GM12878 (cell line): Measurements from ENCODE around the gene ODR4. TPM values are rescaled to one million over a fixed set of nuclear protein-coding genes. Genes with fewer than 3 reads are reported as not detected.
A peak's percentile ranks its signal among the peaks of the same experiment; 100 is the strongest.

ENCODE experiments used
- ATAC-seq: fragments of 200-7000 bp; cut with Tn5 transposase; 3 replicates; pipeline ENCODE4 v1.9.1; 2020; ENCODE audit warnings: mild to moderate bottlenecking, moderate library complexity
- BruUV-seq: library from RNA; stranded (reverse); fragments of 400-500 nt; replicated peaks from 2 replicates; lab custom pipeline; 2021; lab: Mats Ljungman, UMichigan
- CTCF ChIA-PET: fragments of 300-600 bp; sonication (Branson Sonifier 250); formaldehyde crosslinking; extraction: SDS; loops from one replicate; lab custom pipeline; 2021; ENCODE audit warnings: inconsistent platforms; lab: Yijun Ruan, JAX
- POLR2A ChIA-PET: fragments of 350-600 bp; formaldehyde crosslinking; extraction: SDS; loops from one replicate; lab custom pipeline; 2021; ENCODE audit warnings: inconsistent platforms; lab: Charles Lee
- RAD21 ChIA-PET: fragments of 300-600 bp; sonication (Branson Sonifier 250); formaldehyde crosslinking; loops from one replicate; lab custom pipeline; 2023; ENCODE audit warnings: antibody characterized with exemption; ENCODE audit not compliant: unreplicated experiment; lab: Charles Lee
- SMC1A ChIA-PET: fragments of 300-600 bp; sonication (Branson Sonifier 250); formaldehyde crosslinking; loops from one replicate; lab custom pipeline; 2023; ENCODE audit not compliant: unreplicated experiment, uncharacterized antibody; lab: Charles Lee
- DNase-seq: peaks from one replicate; pipeline ENCODE4 v3.0.0-alpha.2; 2011; ENCODE audit warnings: low read depth, low spot score
- FAIRE-seq: peaks from 3 replicates; lab custom pipeline; 2011; peaks lifted over from hg19 to GRCh38; lab: Jason Lieb, UNC
- H2AFZ ChIP-seq: 2 replicates; pipeline ENCODE4 v1.6.0; 2011; ENCODE audit warnings: low read depth, low read length, control low read depth; ENCODE audit not compliant: control insufficient read depth
- H3K27ac ChIP-seq: 2 replicates; pipeline ENCODE4 v1.5.1; 2011; ENCODE audit warnings: control low read depth; ENCODE audit not compliant: control insufficient read depth, insufficient read depth
- H3K27me3 ChIP-seq, 2 experiments: replicated peaks in 1 of 2; 2 replicates each; pipeline versions ENCODE4 v1.6.0 to v1.6.1; 2011; ENCODE audit warnings: low read length in 1 of 2; ENCODE audit not compliant: control insufficient read depth in 2 of 2, insufficient read depth in 2 of 2
- H3K36me3 ChIP-seq, 2 experiments: 2 replicates each; pipeline ENCODE4 v1.5.1; 2011; ENCODE audit warnings: low read length in 1 of 2; ENCODE audit not compliant: control insufficient read depth in 2 of 2, insufficient read depth in 2 of 2
- H3K4me1 ChIP-seq: 2 replicates; pipeline ENCODE4 v1.6.1; 2011; ENCODE audit warnings: mild to moderate bottlenecking, low read length, moderate library complexity, mixed read lengths; ENCODE audit not compliant: control insufficient read depth, insufficient read depth
- H3K4me2 ChIP-seq: 2 replicates; pipeline ENCODE4 v1.6.0; 2011; ENCODE audit warnings: control low read depth; ENCODE audit not compliant: control insufficient read depth, insufficient read depth
- H3K4me3 ChIP-seq: fragments of 200-600 bp; sonication (generic); 2 replicates; pipeline ENCODE4 v1.5.1; 2016
- H3K79me2 ChIP-seq: 2 replicates; pipeline ENCODE4 v1.6.0; 2011; ENCODE audit warnings: low read length; ENCODE audit not compliant: control insufficient read depth, insufficient read depth
- H3K9ac ChIP-seq: 2 replicates; pipeline ENCODE4 v1.8.0; 2011; ENCODE audit warnings: low read length, control low read depth, mixed read lengths; ENCODE audit not compliant: control insufficient read depth, insufficient read depth
- H3K9me3 ChIP-seq: replicated peaks from 3 replicates; pipeline ENCODE4 v1.5.1; 2011; ENCODE audit warnings: mild to moderate bottlenecking, low read length; ENCODE audit not compliant: control insufficient read depth, insufficient read depth
- H4K20me1 ChIP-seq: 2 replicates; pipeline ENCODE4 v1.6.0; 2011; ENCODE audit not compliant: control insufficient read depth, insufficient read depth
- BACH1 ChIP-seq: fragments of 450-650 bp; IDR thresholded peaks from 2 replicates; pipeline ENCODE4 v1.6.1; 2017; ENCODE audit warnings: mild to moderate bottlenecking, borderline replicate concordance
- EZH2 ChIP-seq: IDR thresholded peaks from 2 replicates; pipeline ENCODE4 v1.6.1; 2012; ENCODE audit warnings: low read depth, mild to moderate bottlenecking, control low read depth, inconsistent platforms, low read length, borderline replicate concordance; ENCODE audit not compliant: control insufficient read depth
- LARP7 ChIP-seq: fragments of 450-650 bp; IDR thresholded peaks from 2 replicates; pipeline ENCODE4 v1.6.1; 2017; ENCODE audit warnings: mild to moderate bottlenecking
- PAX8 ChIP-seq: fragments of 450-650 bp; IDR thresholded peaks from 2 replicates; pipeline ENCODE4 v1.6.1; 2017; ENCODE audit warnings: mild to moderate bottlenecking, moderate library complexity
- SMC3 ChIP-seq: IDR thresholded peaks from 2 replicates; pipeline ENCODE4 v1.6.1; 2011; ENCODE audit warnings: low read length, improper control_type of control experiment, borderline replicate concordance
- TARDBP ChIP-seq: IDR thresholded peaks from 2 replicates; pipeline ENCODE4 v1.6.1; 2016; ENCODE audit warnings: borderline replicate concordance
- TCF3 ChIP-seq: IDR thresholded peaks from 2 replicates; pipeline ENCODE4 v1.6.1; 2012; ENCODE audit warnings: low read depth, mild to moderate bottlenecking, low read length, borderline replicate concordance; ENCODE audit not compliant: insufficient read depth
- WGBS: methylation state at CpG from one replicate; pipeline ENCODE4 v1.1.6; 2016; ENCODE audit warnings: low lambda C conversion rate; ENCODE audit not compliant: insufficient replicate concordance, insufficient coverage; ENCODE audit errors: missing lambda C conversion rate; 5-methylcytosine and 5-hydroxymethylcytosine counted together
- in situ Hi-C: fragments of 300-500 bp; cut with MboI; formaldehyde crosslinking; loops from 9 replicates; pipeline ENCODE4 v1.14.3; 2018; ENCODE audit warnings: mixed read lengths
- intact Hi-C: fragments of 100-400 bp; cut with micrococcal nuclease; formaldehyde crosslinking; loops from one replicate; pipeline ENCODE4 v1.14.2; 2022; ENCODE audit not compliant: unreplicated experiment
- polyA plus RNA-seq, 11 experiments: library from polyadenylated mRNA; depleted of rRNA in 4 of 11; unstranded in 6 of 11; stranded (reverse) in 5 of 11; fragments of >200 nt; fragmentation: Nextera tagmentation in 4 of 11; fragmentation: Illumina TruSeq in 1 of 11; extraction: Ambion mirVana in 4 of 11; extraction: Trizol in 1 of 11; gene quantifications; 1 replicate in 1 of 11; 2 replicates in 10 of 11; pipeline versions ENCODE4 v1.2.1 to v1.2.3, GENCODE V29; 2011 to 2016; ENCODE audit warnings: inconsistent platforms in 2 of 11, missing spikeins in 2 of 11, low read depth in 1 of 11
- total RNA-seq, 4 experiments: library from RNA; depleted of rRNA in 3 of 4; stranded (reverse); fragments of >200 nt in 3 of 4; fragmentation: Illumina TruSeq in 1 of 4; extraction: Trizol in 1 of 4; gene quantifications; 2 replicates each; pipeline versions ENCODE4 v1.2.1 to v1.2.3, GENCODE V29; 2013 to 2021
- TF ChIP-seq, protein P1 (sequence below): IDR thresholded peaks from 2 replicates; pipeline ENCODE4 v1.6.1; 2011; ENCODE audit warnings: low read depth, mild to moderate bottlenecking, low read length, moderate library complexity, borderline replicate concordance; ENCODE audit errors: extremely low read depth
- TF ChIP-seq, protein P2 (sequence below): IDR thresholded peaks from 2 replicates; pipeline ENCODE4 v1.6.1; 2011; ENCODE audit warnings: mild to moderate bottlenecking, low read depth, low read length, moderate library complexity; ENCODE audit not compliant: insufficient replicate concordance

ODR4 gene
- total and polyA plus RNA-seq, 10 of the 15 experiments (the other 5 are each of a cell fraction or from before 2014, with no cell fraction given): 10.4 to 19.4 (median 13.3) TPM

GRCh38 chr1:186454981-186455380 is 79.3 kb downstream of the ODR4 start:
- Histone ChIP-seq H3K4me1 (no peaks in the 10 kb centered on the region), H3K79me2 (no peaks in the 10 kb centered on the region), H3K27me3 (no peaks in the 10 kb centered on the region), H4K20me1 (no peaks in the 10 kb centered on the region), H2AFZ (no peak overlapping the region)
- ATAC-seq (peak; percentile 34), FAIRE-seq (no peak)
- no peak for TF ChIP-seq PAX8
- no peak for TF ChIP-seq TCF3
- no peak for TF ChIP-seq BACH1
- TF ChIP-seq EZH2: no peak
- TF ChIP-seq, protein P1, sequence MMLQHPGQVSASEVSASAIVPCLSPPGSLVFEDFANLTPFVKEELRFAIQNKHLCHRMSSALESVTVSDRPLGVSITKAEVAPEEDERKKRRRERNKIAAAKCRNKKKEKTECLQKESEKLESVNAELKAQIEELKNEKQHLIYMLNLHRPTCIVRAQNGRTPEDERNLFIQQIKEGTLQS: no peak
- no peak for TF ChIP-seq LARP7
- TF ChIP-seq, protein P2, sequence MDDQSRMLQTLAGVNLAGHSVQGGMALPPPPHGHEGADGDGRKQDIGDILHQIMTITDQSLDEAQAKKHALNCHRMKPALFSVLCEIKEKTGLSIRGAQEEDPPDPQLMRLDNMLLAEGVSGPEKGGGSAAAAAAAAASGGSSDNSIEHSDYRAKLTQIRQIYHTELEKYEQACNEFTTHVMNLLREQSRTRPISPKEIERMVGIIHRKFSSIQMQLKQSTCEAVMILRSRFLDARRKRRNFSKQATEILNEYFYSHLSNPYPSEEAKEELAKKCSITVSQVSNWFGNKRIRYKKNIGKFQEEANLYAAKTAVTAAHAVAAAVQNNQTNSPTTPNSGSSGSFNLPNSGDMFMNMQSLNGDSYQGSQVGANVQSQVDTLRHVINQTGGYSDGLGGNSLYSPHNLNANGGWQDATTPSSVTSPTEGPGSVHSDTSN: no peak
- TF ChIP-seq SMC3: no peak
- TF ChIP-seq TARDBP: no peak
- TF ChIP-seq, all 136 proteins: peak for 0
- intact Hi-C loops: no loop called here
- ChIA-PET SMC1A (interaction anchor here (1.0 kb wide), 1 partner anchor 10 kb away, joined by 3 read pairs; no protein-coding TSS in a partner anchor), POLR2A (no interaction called here), CTCF (interaction anchor here (2.4 kb wide), 1 partner anchor 10 kb away, joined by 7 read pairs; no protein-coding TSS in a partner anchor), RAD21 (no interaction called here)
- no peaks in the 10 kb centered on the region for H3K9me3 ChIP-seq
- H3K4me3 ChIP-seq: no peak overlapping the region
- DNase-seq: no peak
- in situ Hi-C loops: no loop called here
- H3K27ac ChIP-seq: no peak overlapping the region
- no peak overlapping the region for H3K4me2 ChIP-seq
- 83% methylated on average over 3 of the region's 3 CpGs for WGBS
- H3K9ac ChIP-seq: no peak overlapping the region
- H3K36me3 ChIP-seq: no peaks in the 10 kb centered on the region
- BruUV-seq: no TSS peak
